Measurements from ENCODE around the gene OXSM. TPM values are rescaled to one million over a fixed set of nuclear protein-coding genes. Genes with fewer than 3 reads are reported as not detected.

Gene OXSM
- total RNA-seq, 6 experiments from 2014 or later, result 12.5 to 16.8 (median 15.6) TPM

DNA sequence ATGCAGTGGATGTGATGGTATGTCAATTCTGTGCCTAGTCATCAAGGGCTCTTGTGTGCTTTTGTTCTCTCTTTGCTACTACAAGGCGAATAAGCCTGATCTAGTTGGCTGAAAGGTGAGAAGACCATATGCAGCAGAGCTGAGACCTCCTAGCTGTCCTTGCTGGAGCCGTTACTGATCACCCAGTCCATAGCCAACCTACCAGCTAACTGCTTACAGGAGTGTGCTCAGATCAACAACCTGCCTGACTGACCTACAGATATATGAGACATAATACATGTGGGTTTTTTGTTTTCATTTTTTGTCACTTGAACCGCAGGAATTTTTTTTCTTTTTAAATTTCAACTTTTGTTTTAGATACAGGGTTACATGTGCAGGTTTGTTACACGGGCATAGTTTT is 22.8 kb downstream of the OXSM start:
- TF ChIP-seq POLR2A (IDR thresholded peaks at IDR 0.05), result no peak
- TF ChIP-seq, protein P1, sequence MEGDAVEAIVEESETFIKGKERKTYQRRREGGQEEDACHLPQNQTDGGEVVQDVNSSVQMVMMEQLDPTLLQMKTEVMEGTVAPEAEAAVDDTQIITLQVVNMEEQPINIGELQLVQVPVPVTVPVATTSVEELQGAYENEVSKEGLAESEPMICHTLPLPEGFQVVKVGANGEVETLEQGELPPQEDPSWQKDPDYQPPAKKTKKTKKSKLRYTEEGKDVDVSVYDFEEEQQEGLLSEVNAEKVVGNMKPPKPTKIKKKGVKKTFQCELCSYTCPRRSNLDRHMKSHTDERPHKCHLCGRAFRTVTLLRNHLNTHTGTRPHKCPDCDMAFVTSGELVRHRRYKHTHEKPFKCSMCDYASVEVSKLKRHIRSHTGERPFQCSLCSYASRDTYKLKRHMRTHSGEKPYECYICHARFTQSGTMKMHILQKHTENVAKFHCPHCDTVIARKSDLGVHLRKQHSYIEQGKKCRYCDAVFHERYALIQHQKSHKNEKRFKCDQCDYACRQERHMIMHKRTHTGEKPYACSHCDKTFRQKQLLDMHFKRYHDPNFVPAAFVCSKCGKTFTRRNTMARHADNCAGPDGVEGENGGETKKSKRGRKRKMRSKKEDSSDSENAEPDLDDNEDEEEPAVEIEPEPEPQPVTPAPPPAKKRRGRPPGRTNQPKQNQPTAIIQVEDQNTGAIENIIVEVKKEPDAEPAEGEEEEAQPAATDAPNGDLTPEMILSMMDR (IDR thresholded peaks at IDR 0.05), result no peak
- Histone ChIP-seq H3K4me1 (no peaks in the 10 kb centered on the region), H3K27ac (no peak overlapping the region), H3K27me3 (no peaks in the 10 kb centered on the region), H3K36me3 (no peaks in the 10 kb centered on the region), H3K9me3 (no peaks in the 10 kb centered on the region), H3K4me3 (no peak overlapping the region)
- intact Hi-C loops (cut with DNase I), result no loop called here
- no peak for ATAC-seq
- WGBS (ENCODE audit: insufficient coverage, low coverage, low lambda C conversion rate, missing lambda C conversion rate), result 63% methylated on average over 1 of the region's 4 CpGs
- no peak for DNase-seq

DNA sequence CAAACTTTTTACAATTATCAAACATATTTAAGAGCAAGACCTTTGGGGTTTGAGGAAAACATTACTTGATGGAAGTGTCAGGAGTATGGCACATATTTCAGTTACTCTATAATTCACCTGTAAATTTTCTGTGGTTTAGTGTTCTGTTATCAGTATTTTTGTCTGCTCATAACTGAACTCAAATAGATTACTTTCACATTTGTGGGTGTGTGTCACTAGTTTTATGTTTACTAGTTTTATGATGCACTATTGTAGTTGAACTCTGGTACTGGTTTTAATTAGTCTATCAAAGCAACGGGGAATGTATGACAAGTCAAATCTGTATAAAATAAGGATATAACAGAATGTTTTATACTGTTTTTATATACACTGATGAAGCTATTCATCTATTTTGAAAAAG is 27.2 kb downstream of the OXSM start:
- no peak for DNase-seq
- Histone ChIP-seq H3K4me3 (no peak overlapping the region), H3K27ac (no peak overlapping the region), H3K27me3 (no peaks in the 10 kb centered on the region), H3K36me3 (no peaks in the 10 kb centered on the region), H3K9me3 (no peaks in the 10 kb centered on the region), H3K4me1 (no peaks in the 10 kb centered on the region)
- TF ChIP-seq, protein P1 (IDR thresholded peaks at IDR 0.05), result no peak
- intact Hi-C loops (cut with DNase I), result no loop called here
- 22% methylated on average over 1 of the region's 1 CpG for WGBS (ENCODE audit: insufficient coverage, low coverage, low lambda C conversion rate, missing lambda C conversion rate)
- no peak for ATAC-seq

DNA sequence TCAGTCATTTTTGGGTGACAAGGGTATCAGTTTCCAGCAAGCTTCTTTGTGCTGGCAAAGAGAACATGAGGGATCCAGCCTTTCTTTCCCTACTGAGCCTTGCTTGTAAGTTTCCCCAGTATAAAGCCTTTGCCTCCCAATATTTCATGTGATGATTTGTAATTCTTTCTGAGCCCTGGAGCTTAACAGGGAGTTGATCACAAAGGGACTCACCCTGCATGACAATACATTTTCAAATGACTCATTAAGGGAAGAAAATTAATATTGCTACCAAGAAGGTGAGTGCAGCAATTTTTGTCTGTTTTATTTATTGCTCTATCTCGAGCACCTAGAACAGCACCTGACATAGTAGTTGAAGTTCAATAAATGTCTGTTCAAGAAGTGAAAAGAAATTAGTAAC is 27.7 kb downstream of the OXSM start:
- DNase-seq, result no peak
- H3K4me1 ChIP-seq, result no peaks in the 10 kb centered on the region
- no peak overlapping the region for H3K27ac ChIP-seq
- no peaks in the 10 kb centered on the region for H3K27me3 ChIP-seq
- TF ChIP-seq POLR2A (IDR thresholded peaks at IDR 0.05), result no peak
- TF ChIP-seq, protein P1 (IDR thresholded peaks at IDR 0.05), result no peak
- 31% methylated on average over 1 of the region's 1 CpG for WGBS (ENCODE audit: insufficient coverage, low coverage, low lambda C conversion rate, missing lambda C conversion rate)
- H3K4me3 ChIP-seq, result no peak overlapping the region
- no peaks in the 10 kb centered on the region for H3K9me3 ChIP-seq
- no peaks in the 10 kb centered on the region for H3K36me3 ChIP-seq
- no peak for ATAC-seq
- intact Hi-C loops (cut with DNase I), result no loop called here

DNA sequence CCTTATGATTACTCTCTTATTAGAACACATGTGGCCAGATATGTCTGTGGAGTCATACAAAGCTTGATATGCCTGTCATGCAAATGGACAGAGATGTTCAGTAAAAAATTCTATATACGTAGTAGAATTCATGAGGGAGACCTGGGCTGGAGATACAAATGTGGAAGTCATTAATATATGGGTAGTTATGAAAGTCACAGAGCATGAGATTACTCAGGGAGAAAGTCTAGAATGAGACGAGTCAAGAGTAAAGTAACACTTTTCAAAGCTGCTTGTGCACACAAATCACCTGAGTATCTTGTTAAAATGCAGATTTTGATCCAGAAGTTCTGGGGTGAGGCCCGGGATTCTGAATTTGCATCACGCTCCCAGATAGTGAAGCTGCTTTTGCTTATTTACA is 28.4 kb downstream of the OXSM start:
- no peaks in the 10 kb centered on the region for H3K36me3 ChIP-seq
- ATAC-seq (no peak), DNase-seq (no peak)
- no peak overlapping the region for H3K27ac ChIP-seq
- no peaks in the 10 kb centered on the region for H3K4me1 ChIP-seq
- 56% methylated on average over 4 of the region's 4 CpGs for WGBS (ENCODE audit: insufficient coverage, low coverage, low lambda C conversion rate, missing lambda C conversion rate)
- no peak overlapping the region for H3K4me3 ChIP-seq
- TF ChIP-seq POLR2A (IDR thresholded peaks at IDR 0.05), result no peak
- TF ChIP-seq, protein P1 (IDR thresholded peaks at IDR 0.05), result no peak
- H3K27me3 ChIP-seq, result no peaks in the 10 kb centered on the region
- H3K9me3 ChIP-seq, result no peaks in the 10 kb centered on the region
- intact Hi-C loops (cut with DNase I), result no loop called here

DNA sequence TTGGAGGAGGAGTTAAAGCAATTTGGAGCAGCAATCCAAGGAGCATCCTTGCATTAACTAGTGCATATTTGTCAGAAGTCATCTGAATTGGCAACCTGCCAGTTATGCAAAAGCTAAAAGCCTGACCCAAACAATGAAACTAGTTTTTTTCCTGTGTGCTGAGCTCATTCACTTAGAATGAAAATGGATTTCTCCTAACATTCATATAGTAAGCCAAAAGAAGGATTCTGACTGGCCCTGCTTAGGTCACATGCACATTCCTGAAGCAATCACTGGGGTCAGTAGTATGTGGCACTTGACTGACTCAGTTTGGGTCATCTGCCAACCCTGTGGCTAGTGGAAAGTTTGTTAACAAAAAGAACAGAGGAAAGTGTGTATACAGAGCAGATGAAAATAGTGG is 30.5 kb downstream of the OXSM start:
- Histone ChIP-seq H3K27ac (no peak overlapping the region), H3K36me3 (no peaks in the 10 kb centered on the region), H3K27me3 (no peaks in the 10 kb centered on the region), H3K4me1 (no peaks in the 10 kb centered on the region), H3K9me3 (no peaks in the 10 kb centered on the region), H3K4me3 (no peak overlapping the region)
- intact Hi-C loops (cut with DNase I), result no loop called here
- no peak for DNase-seq
- TF ChIP-seq, protein P1 (IDR thresholded peaks at IDR 0.05), result no peak
- peak in 2 of 4 donors; percentile 60 to 69 for ATAC-seq

All from right lobe of liver (tissue), 6 donors.